K562 (cell line): Measurements from ENCODE around the gene POMGNT1. TPM values are rescaled to one million over a fixed set of nuclear protein-coding genes. Genes with fewer than 3 reads are reported as not detected.
A peak's percentile ranks its signal among the peaks of the same experiment; 100 is the strongest.

Source experiments
- FOXJ3 ChIP-seq: sonication (generic); formaldehyde crosslinking; IDR thresholded peaks from 2 replicates; pipeline ENCODE4 v1.4.0; 2020; ENCODE audit warnings: mild to moderate bottlenecking, missing genetic modification reagents
- ILK ChIP-seq: fragments of 450-650 bp; IDR thresholded peaks from 2 replicates; pipeline ENCODE4 v1.6.1; 2016; ENCODE audit warnings: missing genetic modification characterization, low read depth, mild to moderate bottlenecking, missing compliant biosample characterization, moderate library complexity, borderline replicate concordance
- PHF20 ChIP-seq: fragments of 450-650 bp; IDR thresholded peaks from 2 replicates; pipeline ENCODE4 v1.6.1; 2018; ENCODE audit not compliant: partially characterized antibody
- RBM34 ChIP-seq: fragments of 200-400 bp; formaldehyde crosslinking; IDR thresholded peaks from 2 replicates; pipeline ENCODE4 v1.6.1; 2018; ENCODE audit warnings: low read length, borderline replicate concordance; ENCODE audit not compliant: insufficient read depth
- SREBF2 ChIP-seq: sonication (generic); formaldehyde crosslinking; IDR thresholded peaks from 2 replicates; pipeline ENCODE4 v1.4.0; 2020; ENCODE audit warnings: mild to moderate bottlenecking, missing genetic modification reagents
- TAL1 ChIP-seq: fragments of 450-650 bp; IDR thresholded peaks from 2 replicates; pipeline ENCODE4 v1.6.1; 2016; ENCODE audit warnings: mild to moderate bottlenecking
- TEAD4 ChIP-seq, 2 experiments: sonication (generic) in 1 of 2; formaldehyde crosslinking in 1 of 2; IDR thresholded peaks; 2 replicates each; pipeline versions ENCODE4 v1.6.1 to v1.8.0; 2012 to 2022; ENCODE audit warnings: borderline replicate concordance in 1 of 2, inconsistent platforms in 1 of 2, low read length in 1 of 2, mild to moderate bottlenecking in 1 of 2, missing genetic modification reagents in 1 of 2
- ZKSCAN8 ChIP-seq: fragments of 200-800 bp; sonication (Bioruptor generic); IDR thresholded peaks from 2 replicates; pipeline ENCODE4 v1.6.1; 2016; ENCODE audit warnings: missing genetic modification characterization, missing compliant biosample characterization
- ZNF165 ChIP-seq: fragments of 250-450 bp; sonication (Bioruptor Pico); IDR thresholded peaks from 2 replicates; pipeline ENCODE4 v1.4.0; 2020; ENCODE audit warnings: borderline replicate concordance
- ZNF324 ChIP-seq: fragments of 250-450 bp; sonication (Bioruptor Pico); IDR thresholded peaks from 2 replicates; pipeline ENCODE4 v1.4.0; 2020; ENCODE audit warnings: mild to moderate bottlenecking
- ZNF589 ChIP-seq: fragments of 200-800 bp; sonication (Bioruptor generic); IDR thresholded peaks from 2 replicates; pipeline ENCODE4 v1.6.1; 2016; ENCODE audit warnings: low read depth, missing genetic modification characterization, missing compliant biosample characterization
- ZNF830 ChIP-seq: fragments of 250-450 bp; sonication (Bioruptor Pico); IDR thresholded peaks from 2 replicates; pipeline ENCODE4 v1.5.0; 2021; ENCODE audit warnings: mild to moderate bottlenecking
- polyA plus RNA-seq, 8 experiments: library from polyadenylated mRNA; depleted of rRNA in 4 of 8; stranded (reverse) in 5 of 8; unstranded in 3 of 8; fragments of >200 nt; fragmentation: Nextera tagmentation in 2 of 8; fragmentation: Illumina TruSeq in 1 of 8; extraction: Ambion mirVana in 2 of 8; extraction: Trizol in 1 of 8; gene quantifications; 2 replicates each; pipeline versions ENCODE4 v1.2.1 to v1.2.3, GENCODE V29; 2011 to 2014; ENCODE audit warnings: inconsistent platforms in 1 of 8, missing spikeins in 1 of 8
- total RNA-seq, 7 experiments: library from RNA; depleted of rRNA in 6 of 7; stranded (reverse); fragments of >200 nt in 6 of 7; fragmentation: Illumina TruSeq in 2 of 7; extraction: Trizol in 2 of 7; gene quantifications; 2 replicates each; pipeline versions ENCODE4 v1.2.1 to v1.2.3, GENCODE V29; 2011 to 2021; ENCODE audit warnings: low replicate concordance in 1 of 7
- TF ChIP-seq, protein P1 (sequence below): fragments of 250-450 bp; sonication (Bioruptor Pico); IDR thresholded peaks from 2 replicates; pipeline ENCODE4 v1.5.0; 2021; ENCODE audit warnings: mild to moderate bottlenecking, moderate library complexity
- TF ChIP-seq, protein P2 (sequence below): fragments of 250-450 bp; sonication (Bioruptor Pico); IDR thresholded peaks from 2 replicates; pipeline ENCODE4 v1.8.0; 2021; ENCODE audit warnings: mild to moderate bottlenecking, moderate library complexity
- TF ChIP-seq, protein P3 (sequence below): fragments of 250-450 bp; sonication (Bioruptor Pico); IDR thresholded peaks from 2 replicates; pipeline ENCODE4 v1.4.0; 2020; ENCODE audit warnings: mild to moderate bottlenecking, moderate library complexity
- TF ChIP-seq, protein P4 (sequence below): sonication (generic); formaldehyde crosslinking; IDR thresholded peaks from 2 replicates; pipeline ENCODE4 v1.4.0; 2020; ENCODE audit warnings: mild to moderate bottlenecking, missing genetic modification reagents

The POMGNT1 gene
- total and polyA plus RNA-seq, 9 of the 15 experiments (the other 6 are each of a cell fraction or from before 2014, with no cell fraction given), result 14.1 to 58.9 (median 37.8) TPM

DNA sequence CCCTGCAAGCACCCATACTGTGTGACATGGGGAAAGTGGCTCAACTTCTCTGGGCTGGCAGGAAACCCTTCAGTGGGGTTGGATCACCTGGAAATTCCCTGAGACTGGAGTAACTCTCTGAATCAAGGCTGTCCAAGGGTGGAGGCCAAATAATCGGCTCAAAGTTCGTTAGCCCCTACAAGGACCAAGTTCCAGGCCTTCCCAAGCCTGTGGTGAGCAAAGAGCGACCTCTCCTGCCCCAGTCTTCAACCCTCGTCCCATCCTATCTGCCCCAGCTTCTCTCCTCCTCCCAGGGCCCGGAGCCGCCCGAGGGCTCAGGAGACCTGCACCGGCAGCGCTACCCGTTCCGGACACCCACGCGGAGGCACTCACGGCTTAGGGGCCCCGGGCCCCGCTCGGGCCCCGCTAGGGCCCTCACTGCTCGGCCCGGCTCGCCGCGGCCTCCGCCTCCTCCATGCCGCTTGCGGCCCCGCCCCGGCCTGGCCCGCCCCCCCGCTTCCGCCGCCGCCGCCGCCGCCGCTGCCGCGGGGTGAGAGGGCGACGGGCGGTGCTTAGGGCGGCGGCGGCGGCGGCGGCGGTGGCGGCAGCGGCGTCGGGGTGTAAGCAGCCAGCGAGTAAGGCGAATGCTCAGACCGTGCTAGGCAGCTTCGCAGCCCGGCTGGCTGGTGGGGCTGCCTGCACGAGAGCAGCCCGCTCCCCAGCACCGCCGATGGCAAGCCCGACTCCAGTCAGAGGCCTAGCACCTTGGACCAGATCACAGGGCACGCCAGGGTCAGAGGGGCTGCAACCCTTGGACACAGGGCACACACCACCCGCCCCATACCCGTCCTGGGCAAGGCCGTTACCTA lies at the start of gene POMGNT1 (continued):
- TF ChIP-seq, protein P1, sequence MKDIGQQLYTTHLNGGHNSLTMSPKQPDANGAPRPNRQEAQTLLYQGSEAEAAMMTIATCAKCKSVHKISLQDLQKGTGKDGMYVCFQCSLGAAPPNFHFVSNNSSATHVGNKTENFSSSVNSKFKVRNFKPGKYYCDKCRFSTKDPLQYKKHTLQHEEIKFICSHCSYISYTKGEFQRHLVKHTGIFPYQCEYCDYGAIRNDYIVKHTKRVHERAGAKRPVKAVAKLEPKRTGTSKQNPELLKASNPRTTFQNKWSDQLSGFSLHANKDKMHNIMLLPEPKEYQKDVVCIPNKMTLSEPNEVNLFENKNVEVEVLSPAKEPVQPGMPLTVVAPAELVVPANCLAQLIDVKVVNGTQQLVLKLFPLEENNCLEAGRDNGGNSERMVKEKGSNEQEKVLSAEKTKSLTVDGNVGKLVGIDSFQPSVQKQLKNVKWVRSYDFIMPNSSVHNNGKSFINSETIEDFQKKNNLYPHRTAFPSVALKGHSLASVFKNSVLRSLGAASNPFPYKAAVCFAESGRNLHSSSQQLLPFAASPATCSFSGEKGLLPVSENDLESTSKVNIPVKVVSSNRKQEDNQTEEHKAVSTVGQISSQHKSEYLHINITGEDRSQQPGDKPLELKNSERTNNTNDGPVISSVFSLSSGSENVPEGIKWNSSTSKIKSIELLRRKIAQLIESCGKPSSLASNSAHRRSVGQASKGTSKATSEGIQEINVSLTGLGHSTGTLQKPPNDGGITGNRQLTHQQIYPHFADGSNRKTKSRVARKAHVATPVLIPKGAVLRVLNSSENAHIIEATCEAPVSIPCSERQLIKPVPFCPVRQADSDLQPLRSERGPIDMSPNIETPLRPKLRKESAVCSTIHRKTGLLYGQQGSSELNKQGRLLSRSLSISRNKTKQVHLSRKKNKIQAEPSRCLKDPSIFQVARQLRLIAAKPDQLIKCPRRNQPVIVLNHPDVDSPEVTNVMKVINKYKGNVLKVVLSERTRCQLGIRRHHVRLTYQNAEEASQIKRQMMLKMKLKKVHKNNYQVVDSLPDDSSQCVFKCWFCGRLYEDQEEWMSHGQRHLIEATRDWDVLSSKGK (CRISPR knock-in tag), result no peak
- TF ChIP-seq, protein P2, sequence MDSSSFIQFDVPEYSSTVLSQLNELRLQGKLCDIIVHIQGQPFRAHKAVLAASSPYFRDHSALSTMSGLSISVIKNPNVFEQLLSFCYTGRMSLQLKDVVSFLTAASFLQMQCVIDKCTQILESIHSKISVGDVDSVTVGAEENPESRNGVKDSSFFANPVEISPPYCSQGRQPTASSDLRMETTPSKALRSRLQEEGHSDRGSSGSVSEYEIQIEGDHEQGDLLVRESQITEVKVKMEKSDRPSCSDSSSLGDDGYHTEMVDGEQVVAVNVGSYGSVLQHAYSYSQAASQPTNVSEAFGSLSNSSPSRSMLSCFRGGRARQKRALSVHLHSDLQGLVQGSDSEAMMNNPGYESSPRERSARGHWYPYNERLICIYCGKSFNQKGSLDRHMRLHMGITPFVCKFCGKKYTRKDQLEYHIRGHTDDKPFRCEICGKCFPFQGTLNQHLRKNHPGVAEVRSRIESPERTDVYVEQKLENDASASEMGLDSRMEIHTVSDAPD (CRISPR knock-in tag), result no peak
- TF ChIP-seq ZNF165 (CRISPR knock-in tag) (no peak), SREBF2 (CRISPR knock-in tag) (no peak), TEAD4 (IDR thresholded peaks at IDR 0.05; ENCODE audit: low read length) (no peak), TEAD4 (CRISPR knock-in tag; IDR thresholded peaks at IDR 0.05; ENCODE audit: borderline replicate concordance) (no peak), ZNF589 (no peak), RBM34 (no peak), ILK (tag) (no peak), ZNF324 (no peak), PHF20 (peak; percentile 74), ZKSCAN8 (CRISPR knock-in tag) (no peak), FOXJ3 (CRISPR knock-in tag) (no peak), ZNF830 (no peak), TAL1 (no peak)
- TF ChIP-seq, protein P3, sequence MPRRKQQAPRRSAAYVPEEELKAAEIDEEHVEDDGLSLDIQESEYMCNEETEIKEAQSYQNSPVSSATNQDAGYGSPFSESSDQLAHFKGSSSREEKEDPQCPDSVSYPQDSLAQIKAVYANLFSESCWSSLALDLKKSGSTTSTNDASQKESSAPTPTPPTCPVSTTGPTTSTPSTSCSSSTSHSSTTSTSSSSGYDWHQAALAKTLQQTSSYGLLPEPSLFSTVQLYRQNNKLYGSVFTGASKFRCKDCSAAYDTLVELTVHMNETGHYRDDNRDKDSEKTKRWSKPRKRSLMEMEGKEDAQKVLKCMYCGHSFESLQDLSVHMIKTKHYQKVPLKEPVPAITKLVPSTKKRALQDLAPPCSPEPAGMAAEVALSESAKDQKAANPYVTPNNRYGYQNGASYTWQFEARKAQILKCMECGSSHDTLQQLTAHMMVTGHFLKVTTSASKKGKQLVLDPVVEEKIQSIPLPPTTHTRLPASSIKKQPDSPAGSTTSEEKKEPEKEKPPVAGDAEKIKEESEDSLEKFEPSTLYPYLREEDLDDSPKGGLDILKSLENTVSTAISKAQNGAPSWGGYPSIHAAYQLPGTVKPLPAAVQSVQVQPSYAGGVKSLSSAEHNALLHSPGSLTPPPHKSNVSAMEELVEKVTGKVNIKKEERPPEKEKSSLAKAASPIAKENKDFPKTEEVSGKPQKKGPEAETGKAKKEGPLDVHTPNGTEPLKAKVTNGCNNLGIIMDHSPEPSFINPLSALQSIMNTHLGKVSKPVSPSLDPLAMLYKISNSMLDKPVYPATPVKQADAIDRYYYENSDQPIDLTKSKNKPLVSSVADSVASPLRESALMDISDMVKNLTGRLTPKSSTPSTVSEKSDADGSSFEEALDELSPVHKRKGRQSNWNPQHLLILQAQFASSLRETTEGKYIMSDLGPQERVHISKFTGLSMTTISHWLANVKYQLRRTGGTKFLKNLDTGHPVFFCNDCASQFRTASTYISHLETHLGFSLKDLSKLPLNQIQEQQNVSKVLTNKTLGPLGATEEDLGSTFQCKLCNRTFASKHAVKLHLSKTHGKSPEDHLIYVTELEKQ (CRISPR knock-in tag), result no peak
- TF ChIP-seq, protein P4, sequence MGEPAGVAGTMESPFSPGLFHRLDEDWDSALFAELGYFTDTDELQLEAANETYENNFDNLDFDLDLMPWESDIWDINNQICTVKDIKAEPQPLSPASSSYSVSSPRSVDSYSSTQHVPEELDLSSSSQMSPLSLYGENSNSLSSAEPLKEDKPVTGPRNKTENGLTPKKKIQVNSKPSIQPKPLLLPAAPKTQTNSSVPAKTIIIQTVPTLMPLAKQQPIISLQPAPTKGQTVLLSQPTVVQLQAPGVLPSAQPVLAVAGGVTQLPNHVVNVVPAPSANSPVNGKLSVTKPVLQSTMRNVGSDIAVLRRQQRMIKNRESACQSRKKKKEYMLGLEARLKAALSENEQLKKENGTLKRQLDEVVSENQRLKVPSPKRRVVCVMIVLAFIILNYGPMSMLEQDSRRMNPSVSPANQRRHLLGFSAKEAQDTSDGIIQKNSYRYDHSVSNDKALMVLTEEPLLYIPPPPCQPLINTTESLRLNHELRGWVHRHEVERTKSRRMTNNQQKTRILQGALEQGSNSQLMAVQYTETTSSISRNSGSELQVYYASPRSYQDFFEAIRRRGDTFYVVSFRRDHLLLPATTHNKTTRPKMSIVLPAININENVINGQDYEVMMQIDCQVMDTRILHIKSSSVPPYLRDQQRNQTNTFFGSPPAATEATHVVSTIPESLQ, result no peak
